Measurements from ENCODE around the gene SYTL3.
"Not testable (repeated sequence)": the region's sequence is repeated elsewhere in the genome, so short reads cannot be mapped to it uniquely, and the experiment has no call there.

The SYTL3 gene, protein sequence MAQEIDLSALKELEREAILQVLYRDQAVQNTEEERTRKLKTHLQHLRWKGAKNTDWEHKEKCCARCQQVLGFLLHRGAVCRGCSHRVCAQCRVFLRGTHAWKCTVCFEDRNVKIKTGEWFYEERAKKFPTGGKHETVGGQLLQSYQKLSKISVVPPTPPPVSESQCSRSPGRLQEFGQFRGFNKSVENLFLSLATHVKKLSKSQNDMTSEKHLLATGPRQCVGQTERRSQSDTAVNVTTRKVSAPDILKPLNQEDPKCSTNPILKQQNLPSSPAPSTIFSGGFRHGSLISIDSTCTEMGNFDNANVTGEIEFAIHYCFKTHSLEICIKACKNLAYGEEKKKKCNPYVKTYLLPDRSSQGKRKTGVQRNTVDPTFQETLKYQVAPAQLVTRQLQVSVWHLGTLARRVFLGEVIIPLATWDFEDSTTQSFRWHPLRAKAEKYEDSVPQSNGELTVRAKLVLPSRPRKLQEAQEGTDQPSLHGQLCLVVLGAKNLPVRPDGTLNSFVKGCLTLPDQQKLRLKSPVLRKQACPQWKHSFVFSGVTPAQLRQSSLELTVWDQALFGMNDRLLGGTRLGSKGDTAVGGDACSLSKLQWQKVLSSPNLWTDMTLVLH

DNA sequence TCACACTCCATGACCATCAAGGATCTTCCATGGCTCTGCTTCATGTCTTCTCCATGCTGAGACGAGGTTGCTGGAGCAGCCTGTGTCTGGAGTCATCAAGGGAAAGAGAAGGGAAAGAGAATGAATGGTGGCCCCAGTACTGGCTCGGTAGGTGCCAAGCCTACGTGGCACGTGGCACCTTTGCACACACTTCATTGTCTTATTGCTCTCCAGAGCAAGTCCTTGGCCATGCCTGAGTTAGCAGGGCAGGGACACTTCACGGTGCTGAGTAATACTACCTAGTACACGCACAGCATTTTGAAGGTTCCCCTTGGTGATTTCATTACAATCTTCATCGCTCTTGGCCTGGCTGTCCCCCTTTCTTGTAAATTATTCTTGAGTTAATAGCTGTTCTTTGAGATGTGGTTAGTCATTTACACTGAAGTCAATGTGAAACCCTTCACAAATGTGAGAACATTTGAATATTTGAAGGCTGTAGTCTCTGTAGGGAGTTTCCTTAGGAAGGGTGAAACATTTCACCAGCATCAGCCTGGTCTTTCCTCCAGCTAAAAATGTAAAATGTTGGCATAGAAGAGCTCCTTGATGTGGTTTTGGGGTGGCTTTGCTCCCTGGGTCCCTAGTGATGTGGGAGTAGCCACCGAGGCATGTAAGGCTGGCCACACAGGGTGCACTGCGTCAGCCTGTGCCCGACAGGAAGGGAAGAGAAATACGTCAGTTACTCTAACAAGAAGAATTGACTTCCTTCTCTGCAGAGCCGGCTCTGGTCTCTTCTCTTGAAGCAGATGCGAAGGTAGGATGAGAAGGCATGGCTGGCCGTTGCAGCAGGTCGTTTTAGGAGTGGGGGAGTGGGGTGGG is at the start of gene SYTL3:
SYTL3 (plus strand) TSS at position 766 of the 855 bp plus-strand sequence. CDS start 13,215 bp downstream, outside the sequence.
- peak; percentile 91 for DNase-seq (ENCODE audit: low spot score)

DNA sequence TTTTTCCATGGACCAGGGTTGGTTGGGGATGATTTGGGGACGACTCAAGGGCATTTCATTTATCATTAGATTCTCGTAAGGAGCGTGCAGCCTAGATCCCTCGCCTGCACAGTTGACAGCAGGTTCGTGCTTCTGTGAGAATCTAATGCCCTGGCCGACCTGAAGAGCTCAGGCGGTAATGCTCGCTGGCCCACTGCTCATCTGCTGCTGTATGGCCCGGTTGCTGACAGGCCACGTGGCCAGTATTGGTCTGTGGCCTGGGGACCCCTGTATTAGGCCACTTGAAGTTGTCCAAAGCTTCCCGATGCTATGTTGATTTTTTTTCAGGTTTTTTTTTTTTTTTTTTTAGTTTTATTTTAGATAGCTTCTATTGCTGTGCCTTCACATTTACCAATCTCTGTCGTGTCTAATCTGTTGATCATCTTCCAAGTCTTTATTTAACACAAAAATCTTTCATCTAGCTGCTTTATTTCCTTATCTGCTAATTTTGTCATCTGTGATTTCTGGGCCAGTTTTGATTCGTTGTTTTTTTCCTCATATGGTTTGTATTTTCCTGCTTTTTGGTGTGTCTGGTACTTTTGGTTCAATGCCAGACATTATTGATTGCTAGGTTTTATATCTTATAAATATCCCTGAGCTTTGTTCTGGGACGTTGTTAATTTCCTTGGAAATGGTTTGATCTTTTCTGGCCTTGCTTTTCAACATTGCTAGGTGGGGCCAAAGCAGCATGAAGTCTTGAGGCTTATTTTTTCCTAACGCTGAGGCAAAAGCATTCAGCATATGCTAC is 46.4 kb upstream of the SYTL3 start:
- no peak for DNase-seq (ENCODE audit: low spot score)

DNA sequence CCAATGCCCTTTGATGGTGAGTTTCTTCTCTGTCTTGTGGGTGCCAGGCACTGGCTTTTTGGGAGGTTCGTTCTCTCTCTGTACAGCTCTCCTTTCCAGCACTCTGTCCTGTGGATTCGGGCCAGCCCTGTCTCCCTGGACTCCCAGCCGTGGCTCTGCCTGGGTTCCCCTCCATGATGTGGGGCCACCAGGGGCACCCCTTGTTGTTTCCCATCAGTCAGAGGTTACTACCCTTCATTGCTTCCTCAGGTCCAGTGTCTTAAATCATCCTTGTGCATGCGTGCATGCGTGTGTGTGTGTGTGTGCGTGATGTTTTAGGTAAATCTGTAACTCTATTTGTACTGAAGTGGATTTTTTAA is 45.8 kb upstream of the SYTL3 start:
- DNase-seq (ENCODE audit: low spot score), result no peak

DNA sequence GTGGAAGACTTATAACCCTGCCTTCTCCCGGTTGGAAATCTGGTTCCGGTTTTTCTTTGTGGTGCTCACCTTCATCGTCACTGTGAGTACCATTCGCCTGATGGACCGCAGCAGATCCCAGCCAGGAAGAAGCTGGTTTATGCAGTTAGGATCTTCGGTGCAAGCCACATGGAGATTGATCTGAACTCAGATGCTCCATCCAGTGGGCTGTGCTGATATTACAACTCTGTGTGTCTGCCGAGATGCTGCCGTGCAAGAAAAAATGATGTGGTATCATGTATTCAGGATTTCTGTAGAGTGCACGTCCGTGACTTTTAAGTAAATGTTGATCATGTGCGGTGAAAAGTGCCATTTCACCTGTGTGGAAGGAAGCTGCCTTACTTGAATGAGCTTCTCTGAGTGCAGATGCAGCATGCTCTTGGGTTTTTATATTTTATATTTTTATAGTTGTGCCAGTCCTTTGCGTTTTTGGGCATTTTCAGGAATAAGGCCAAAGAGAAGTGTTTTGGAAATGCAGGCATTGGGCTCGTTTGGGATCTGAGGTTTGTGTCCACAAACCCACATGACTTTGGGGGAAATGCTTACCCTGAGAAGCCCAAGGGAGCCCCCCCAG is 44.5 kb upstream of the SYTL3 start:
- peak; percentile 59 for DNase-seq (ENCODE audit: low spot score)

DNA sequence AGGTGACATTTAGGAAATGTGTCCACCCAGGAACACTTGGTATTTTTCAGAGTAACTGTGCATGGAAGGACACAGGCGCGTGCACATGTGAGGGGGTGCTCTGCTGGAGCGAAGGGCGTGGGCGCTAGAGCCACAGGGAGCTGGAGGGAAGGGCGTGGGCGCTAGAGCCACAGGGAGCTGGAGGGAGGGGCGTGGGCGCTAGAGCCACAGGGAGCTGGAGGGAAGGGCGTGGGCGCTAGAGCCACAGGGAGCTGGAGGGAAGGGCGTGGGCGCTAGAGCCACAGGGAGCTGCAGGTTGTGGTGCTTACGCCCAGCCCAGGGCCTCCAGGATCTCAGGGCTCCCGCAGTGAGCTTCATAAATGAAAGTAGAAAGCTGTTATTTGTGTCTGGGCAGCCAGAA is 43.8 kb upstream of the SYTL3 start:
- DNase-seq (ENCODE audit: low spot score), result not testable (repeated sequence)

DNA sequence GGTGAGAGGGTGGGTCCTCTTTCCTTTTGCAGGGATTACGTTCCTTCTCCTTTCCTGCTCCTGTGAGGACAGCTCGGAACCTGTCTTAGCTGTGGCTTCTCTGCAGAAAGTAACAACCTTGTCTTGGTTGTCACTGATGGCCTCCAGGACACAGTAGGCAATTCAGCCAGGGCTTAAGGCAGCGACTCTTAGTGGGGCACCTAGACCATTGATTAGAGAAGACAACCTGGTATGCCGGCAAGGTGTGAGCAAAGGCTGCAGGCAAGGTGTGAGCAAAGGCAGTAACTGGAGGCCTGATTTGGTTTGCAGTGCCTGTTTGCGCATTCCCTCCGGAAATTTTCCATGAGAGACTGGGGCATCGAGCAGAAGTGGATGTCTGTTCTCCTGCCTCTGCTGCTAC is 42.9 kb upstream of the SYTL3 start:
- no peak for DNase-seq (ENCODE audit: low spot score)

DNA sequence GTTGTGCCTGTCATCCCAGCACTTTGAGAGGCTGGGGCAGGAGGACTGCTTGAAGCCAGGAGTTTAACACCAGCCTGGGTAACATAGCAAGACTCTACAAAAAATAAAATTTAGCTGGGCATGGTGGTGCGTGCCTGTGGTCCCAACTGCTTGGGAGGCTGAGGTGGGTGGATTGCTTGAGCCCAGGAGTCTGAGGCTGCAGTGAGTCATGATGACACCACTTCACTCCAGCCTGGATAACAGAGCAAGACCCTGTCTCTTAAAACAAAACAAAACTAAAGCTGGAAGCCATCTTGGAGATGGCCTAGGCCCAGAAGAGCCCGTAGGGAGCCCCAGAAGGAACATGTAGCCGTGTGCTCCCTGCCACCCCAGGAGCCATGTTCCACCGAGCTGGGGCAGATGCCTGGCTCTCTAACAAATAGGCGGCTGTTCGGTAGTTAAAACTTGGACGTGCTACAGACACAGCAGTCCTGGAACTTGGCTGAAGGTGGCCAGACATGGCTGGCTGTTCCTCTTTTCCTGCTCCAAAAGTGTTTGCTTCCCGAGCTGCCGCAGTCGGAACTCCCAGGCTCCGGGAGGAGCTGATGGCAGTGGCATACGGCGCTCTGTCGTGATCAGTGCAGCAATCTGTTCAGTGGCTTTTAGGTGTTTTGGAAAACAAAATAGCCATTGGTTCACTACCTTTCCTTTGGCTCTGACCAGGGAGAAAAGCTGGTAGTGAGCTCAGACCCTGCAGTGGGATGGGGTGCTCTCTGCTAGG is 42.3 kb upstream of the SYTL3 start:
- no peak for DNase-seq (ENCODE audit: low spot score)

DNA sequence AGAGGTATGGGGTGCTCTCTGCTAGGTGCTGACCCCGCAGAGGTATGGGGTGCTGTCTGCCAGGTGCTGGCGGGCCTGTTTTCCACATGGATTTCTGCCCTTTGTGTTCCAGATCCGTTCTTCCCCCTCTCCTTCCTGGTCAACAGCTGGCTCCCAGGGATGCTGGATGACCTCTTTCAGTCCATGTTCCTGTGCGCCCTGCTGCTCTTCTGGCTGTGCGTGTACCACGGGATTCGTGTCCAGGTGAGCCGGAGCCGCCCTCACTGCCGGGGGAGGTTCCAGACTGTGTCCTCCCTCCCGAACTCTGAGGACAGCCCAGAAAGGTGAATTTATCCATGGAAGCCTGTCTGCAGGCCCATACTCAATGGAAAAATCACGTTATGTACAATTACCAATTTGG is 41.6 kb upstream of the SYTL3 start:
- DNase-seq (ENCODE audit: low spot score), result no peak

DNA sequence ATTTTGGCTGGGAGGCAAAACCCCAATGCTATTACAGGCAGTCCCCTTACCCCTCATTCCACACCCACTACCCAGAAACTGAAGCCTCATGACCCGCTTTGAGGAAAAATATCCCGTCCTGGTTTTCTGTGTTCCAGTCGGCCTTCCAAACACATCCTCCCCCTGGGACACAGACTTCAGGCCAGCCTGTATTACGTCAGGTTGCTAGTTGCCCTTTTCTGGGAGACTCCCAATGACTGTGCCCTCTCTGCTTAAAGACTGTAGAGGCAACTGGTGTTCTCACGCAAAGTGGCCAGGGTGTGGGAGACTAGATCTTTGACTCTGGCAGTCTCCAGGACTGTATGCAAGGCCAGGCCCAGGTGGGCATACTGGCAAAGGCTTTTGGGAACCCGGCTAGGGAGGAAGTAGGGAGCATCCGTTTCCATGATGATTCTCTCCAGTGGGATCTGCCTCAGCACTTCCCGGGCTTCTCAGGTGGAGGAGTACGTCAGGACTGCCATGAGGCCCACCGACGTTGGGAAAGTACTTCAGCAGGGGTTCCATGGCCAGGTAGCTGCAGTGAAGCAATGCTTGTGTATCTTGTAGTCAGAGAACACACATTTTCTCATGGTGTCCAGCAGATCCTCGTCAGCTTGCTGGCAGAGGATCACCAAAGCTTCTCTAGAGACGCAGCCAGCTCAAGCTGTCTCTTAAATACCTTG is 40.2 kb upstream of the SYTL3 start:
- DNase-seq (ENCODE audit: low spot score), result no peak

DNA sequence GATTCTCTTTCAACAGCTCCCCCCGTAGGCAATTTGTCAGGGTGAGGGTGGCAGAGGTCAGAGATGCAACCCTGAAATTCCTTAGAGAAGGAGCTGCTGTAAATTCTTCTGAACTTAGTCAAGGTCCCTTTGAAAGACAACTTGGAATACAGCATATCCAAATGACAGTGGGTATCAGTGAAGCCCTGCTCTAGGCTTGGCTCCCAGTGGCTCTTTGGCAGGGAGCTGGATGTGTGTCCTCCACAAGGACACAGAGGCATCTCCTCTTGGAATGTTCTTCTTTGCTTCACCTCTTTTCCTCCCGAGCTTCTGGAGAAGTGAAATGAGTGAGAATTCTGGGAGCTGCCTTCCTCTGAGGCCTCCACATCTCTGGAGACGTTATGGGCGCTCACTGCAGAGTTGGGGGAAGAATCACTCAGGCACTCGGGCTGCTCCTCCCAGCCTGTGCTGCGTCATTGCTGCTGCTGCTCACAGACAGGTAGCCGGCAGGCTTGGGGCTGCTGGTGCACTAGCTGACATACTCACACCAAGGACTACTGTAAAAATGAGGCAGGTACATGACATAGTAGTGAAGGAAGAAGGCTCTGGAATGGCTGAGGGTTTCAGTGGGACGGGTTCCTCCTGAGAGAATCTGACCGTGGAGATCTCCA is 39.4 kb upstream of the SYTL3 start:
- no peak for DNase-seq (ENCODE audit: low spot score)

DNA sequence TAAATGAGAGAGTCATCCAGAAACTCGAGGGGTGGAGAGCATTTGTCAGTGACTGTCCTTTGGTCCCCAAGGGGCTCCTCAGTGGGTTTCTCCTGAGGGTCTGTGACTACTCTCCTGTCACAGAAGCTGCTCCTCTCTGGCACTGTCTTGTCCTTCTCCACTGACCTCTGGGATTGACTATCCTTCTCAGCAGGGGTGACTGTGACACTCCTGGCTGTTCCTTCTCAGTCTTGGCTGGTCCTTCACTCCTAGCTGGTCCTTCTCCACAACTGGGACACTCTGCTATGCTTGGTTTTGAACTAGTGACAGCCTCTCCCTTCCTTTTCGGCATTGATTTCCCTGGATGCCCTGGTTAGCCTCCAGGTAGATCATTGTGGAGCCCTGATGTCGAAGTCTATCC is 38.8 kb upstream of the SYTL3 start:
- DNase-seq (ENCODE audit: low spot score), result no peak

DNA sequence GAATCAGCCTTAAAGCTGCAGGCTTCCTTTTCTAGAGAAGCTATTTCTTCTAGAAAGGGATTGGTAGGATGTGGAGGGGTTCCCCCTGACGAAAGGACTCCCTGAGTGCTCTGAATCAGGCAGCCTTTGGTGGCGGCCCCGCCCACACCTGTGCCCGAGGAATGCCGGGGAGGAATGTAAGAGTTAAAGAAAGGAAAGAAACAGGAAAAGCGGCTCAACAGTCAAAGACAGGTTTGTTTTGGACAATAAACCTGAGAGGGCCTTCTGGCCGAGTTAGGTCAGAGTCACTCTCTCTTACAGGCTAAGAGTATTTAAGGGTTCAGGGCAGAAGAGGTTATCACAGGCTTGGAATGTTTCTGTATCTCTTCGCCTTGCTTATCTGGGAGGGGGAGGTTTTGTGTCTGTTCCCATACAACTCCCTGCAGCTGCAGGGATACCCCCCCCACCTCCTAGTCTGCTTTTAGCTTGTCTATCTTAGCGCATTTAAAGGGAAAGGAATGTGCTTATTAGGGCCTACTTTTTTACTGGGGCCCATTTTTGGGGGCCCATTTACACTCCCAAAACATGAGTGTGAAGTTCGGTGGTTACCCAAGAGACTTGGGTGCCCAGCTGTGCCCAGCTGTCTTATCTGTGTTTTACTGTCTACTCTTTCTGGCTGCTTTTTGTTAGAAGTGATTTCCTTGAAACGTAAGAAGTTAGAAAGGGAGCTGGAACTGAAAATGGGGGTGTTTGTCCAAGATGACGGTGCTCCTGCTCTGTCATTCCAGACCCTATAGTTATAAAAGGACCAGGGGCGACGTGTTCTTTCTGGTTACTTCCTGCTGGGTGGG is 38.1 kb upstream of the SYTL3 start:
- no peak for DNase-seq (ENCODE audit: low spot score)

DNA sequence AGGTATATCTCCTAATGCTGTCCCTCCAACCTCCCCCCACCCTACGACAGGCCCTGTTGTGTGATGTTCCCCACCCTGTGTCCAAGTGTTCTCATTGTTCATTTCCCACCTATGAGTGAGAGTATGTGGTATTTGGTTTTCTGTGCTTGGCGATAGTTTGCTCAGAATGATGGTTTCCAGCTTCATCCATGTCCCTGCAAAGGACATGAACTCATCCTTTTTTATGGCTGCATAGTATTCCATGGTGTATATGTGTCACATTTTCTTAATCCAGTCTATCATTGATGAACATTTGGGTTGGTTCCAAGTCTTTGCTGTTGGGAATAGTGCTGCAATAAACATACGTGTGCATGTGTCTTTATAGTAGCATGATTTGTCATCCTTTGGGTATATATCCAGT is 35.2 kb upstream of the SYTL3 start:
- not testable (repeated sequence) for DNase-seq (ENCODE audit: low spot score)

DNA sequence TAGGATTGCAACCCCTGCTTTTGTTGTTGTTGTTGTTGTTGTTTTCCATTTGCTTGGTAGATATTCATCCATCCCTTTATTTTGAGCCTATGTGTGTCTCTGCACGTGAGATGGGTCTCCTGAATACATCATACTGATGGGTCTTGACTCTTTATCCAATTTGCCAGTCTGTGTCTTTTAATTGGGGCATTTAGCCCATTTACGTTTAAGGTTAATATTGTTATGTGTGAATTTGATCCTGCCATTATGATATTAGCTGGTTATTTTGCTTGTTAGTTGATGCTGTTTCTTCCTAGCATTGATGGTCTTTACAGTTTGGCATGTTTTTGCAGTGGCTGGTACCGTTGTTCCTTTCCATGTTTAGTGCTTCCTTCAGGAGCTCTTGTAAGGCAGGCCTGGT is 31.6 kb upstream of the SYTL3 start:
- not testable (repeated sequence) for DNase-seq (ENCODE audit: low spot score)

DNA sequence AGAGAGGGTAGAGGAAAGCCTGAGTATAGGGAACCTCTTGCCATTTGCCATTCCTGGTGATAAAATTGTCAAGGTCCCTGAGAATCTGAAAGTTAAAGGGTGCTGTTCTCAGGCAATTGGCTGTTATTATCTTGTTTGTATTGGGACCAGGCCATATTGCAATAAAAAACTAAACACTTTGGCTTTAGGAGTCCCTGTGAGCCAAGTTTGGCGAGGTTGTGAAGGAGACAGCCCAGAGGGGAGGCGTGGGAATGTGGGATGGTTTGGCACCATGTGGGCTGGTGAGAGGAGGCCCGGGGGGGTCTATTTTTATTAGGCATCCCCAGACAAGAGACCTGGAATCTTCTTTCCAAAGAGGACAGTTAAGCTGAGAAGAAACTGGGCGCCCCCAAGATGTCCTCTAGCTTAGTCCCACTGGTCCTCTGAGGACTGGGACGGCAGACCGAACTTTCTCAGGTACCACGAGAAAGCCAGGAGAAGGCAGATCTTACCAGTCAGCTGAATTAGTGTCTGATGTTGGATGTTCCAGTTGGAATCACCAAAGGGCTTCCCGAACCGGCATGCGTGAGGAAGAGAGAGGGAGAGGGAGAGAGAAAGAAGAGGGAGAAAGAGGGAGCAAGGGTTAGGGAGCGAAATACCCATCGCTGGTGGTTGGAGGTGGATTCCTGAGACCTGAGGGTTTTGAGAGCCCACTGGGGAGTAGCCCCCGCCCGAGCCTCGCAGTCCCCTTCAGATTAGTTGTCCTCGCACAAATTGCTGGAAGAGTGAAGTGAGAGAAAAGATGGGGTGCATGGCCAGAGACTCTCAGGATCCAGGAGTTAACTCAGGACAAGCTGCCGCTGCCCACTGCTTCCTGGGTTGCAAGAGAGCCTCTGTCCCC is 29.7 kb upstream of the SYTL3 start:
- no peak for DNase-seq (ENCODE audit: low spot score)

DNA sequence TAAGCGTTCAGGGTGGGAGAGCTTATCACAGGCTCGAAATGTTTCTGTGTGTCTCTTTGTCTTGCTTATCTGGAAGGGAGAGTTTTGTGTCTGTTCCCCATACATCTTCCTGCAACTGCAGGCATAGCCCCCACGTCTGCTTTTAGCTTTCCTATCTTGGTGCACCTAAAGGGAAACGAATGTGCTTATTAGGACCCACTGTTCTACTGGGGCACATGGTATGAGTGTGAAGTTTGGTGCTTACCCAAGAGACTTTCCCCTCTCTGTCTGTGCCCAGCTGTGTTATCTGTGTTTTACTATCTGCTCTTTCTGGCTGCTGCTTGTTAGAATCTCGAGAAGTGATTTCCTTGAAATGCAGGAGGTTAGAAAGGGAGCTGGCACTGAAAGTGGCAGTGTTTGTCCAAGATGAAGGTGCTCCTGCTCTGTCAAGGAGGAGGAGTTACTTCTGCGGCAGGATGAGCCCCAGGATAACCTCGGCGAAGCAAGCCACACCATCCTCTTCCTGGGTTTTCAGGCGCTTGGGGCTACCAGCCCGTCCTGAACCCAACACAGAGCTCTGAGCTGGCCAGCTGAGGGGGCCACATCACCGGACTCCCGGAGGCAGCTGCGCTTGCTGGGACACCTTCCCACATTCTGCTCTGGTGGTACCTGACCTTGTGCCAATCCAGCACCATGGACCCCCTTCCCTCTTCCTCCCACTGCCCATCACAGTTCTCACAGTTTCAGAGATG is 28.7 kb upstream of the SYTL3 start:
- no peak for DNase-seq (ENCODE audit: low spot score)

Data from activated CD4-positive, alpha-beta T cell treated with anti-CD3 and anti-CD28 coated beads, Interleukin-2, Interleukin-4, amounts not matched to agents 100 ng/mL and 50 ng/mL, durations not matched to agents 16 hours and 8 hours (primary cell).